Upper lobe of left lung (tissue), 6 donors: ENCODE data around the gene COG4. TPM values are rescaled to one million over a fixed set of nuclear protein-coding genes. Genes with fewer than 3 reads are reported as not detected.

Source experiments
- ATAC-seq, 2 donors: fragments of 200-7000 bp; cut with Tn5 transposase; one replicate each; pipeline ENCODE4 v1.9.1; 2022; ENCODE audit warnings: mild to moderate bottlenecking in 2 of 2, moderate library complexity in 2 of 2; ENCODE audit not compliant: low FRiP score in 2 of 2
- DNase-seq, 2 donors: peaks; one replicate each; pipeline ENCODE4 v3.0.0-alpha.2; 2019 to 2020
- H3K27ac ChIP-seq, 4 donors: fragments of 200-600 bp; sonication (generic); one replicate each; pipeline ENCODE4 v1.5.1; 2016 to 2019
- H3K27me3 ChIP-seq, 4 donors: fragments of 200-600 bp; sonication (generic); one replicate each; pipeline ENCODE4 v1.5.1; 2017 to 2019
- H3K36me3 ChIP-seq, 4 donors: fragments of 200-600 bp; sonication (generic); one replicate each; pipeline ENCODE4 v1.5.1; 2016 to 2019
- H3K4me1 ChIP-seq, 4 donors: fragments of 200-600 bp; sonication (generic); one replicate each; pipeline ENCODE4 v1.5.1; 2018 to 2019
- H3K4me3 ChIP-seq, 4 donors: fragments of 200-600 bp; sonication (generic); one replicate each; pipeline ENCODE4 v1.5.1; 2017 to 2019; ENCODE audit warnings: mild to moderate bottlenecking in 2 of 4, moderate library complexity in 1 of 4
- H3K9me3 ChIP-seq, 4 donors: fragments of 200-600 bp; sonication (generic); one replicate each; pipeline ENCODE4 v1.5.1; 2018 to 2019
- CTCF ChIP-seq, 6 experiments: fragments of 450-650 bp in 4 of 6; fragments of 200-600 bp in 2 of 6; sonication (generic) in 2 of 6; IDR thresholded peaks; one replicate each; pipeline ENCODE4 v1.5.1; 2016 to 2019; ENCODE audit warnings: antibody characterized with exemption in 6 of 6
- EP300 ChIP-seq, 4 donors: sonication (generic); formaldehyde crosslinking; IDR thresholded peaks; one replicate each; pipeline ENCODE4 v1.5.1; 2017; ENCODE audit warnings: antibody characterized with exemption in 4 of 4, control low read depth in 2 of 4
- POLR2A ChIP-seq, 4 donors: fragments of 450-650 bp; IDR thresholded peaks; one replicate each; pipeline ENCODE4 v1.5.1; 2016 to 2017; ENCODE audit warnings: antibody characterized with exemption in 4 of 4, mild to moderate bottlenecking in 2 of 4
- POLR2AphosphoS5 ChIP-seq, 2 donors: sonication (generic); formaldehyde crosslinking; IDR thresholded peaks; one replicate each; pipeline ENCODE4 v1.5.1; 2017; ENCODE audit warnings: antibody characterized with exemption in 2 of 2
- WGBS, 2 donors: methylation state at CpG; one replicate each; pipeline ENCODE4 v1.1.5; 2017 to 2018; 5-methylcytosine and 5-hydroxymethylcytosine counted together
- total RNA-seq, 6 donors: library from RNA; depleted of rRNA in 4 of 6; stranded (reverse); fragments of >200 nt in 4 of 6; gene quantifications; one replicate each; pipeline versions ENCODE4 v1.1.0 to v1.2.1, GENCODE V29; 2016 to 2021
- donor health status: DM: no; HTN: no; CAD: no; lungs with moderate emphysema.
- donor health status: DM: no; HTN: yes; CAD: no; lungs with severe emphysema.

Gene COG4
- total RNA-seq, 6 donors from 2014 or later: 35.0 to 111 (median 59.6) TPM

GRCh38 chr16:70494202-70494770 is 29.1 kb downstream of the COG4 start:
- Histone ChIP-seq H3K4me3 (no peak overlapping the region), H3K27ac (no peak overlapping the region), H3K9me3 (no peaks in the 10 kb centered on the region), H3K36me3 (peaks cover 15 to 87% (median 62%) of the 10 kb centered on the region in 4 donors), H3K4me1 (no peaks in the 10 kb centered on the region), H3K27me3 (no peaks in the 10 kb centered on the region)
- WGBS, 2 donors: 80 to 87% methylated on average over 5 of the region's 5 CpGs
- TF ChIP-seq POLR2AphosphoS5 (IDR thresholded peaks at IDR 0.05) (no peak), EP300 (IDR thresholded peaks at IDR 0.05) (no peak), POLR2A (IDR thresholded peaks at IDR 0.05) (no peak), CTCF (IDR thresholded peaks at IDR 0.05) (no peak)
- no peak for DNase-seq
- no peak for ATAC-seq

GRCh38 chr16:70493802-70494201 is 29.6 kb downstream of the COG4 start:
- TF ChIP-seq POLR2AphosphoS5 (IDR thresholded peaks at IDR 0.05) (no peak), POLR2A (IDR thresholded peaks at IDR 0.05) (no peak), CTCF (IDR thresholded peaks at IDR 0.05) (no peak), EP300 (IDR thresholded peaks at IDR 0.05) (no peak)
- Histone ChIP-seq H3K27me3 (no peaks in the 10 kb centered on the region), H3K27ac (no peak overlapping the region), H3K4me1 (no peaks in the 10 kb centered on the region), H3K36me3 (peaks cover 15 to 86% (median 61%) of the 10 kb centered on the region in 4 donors), H3K4me3 (no peak overlapping the region), H3K9me3 (no peaks in the 10 kb centered on the region)
- no peak for DNase-seq
- ATAC-seq: no peak
- 86 to 88% methylated on average over 3 of the region's 3 CpGs for WGBS, 2 donors

- Histone ChIP-seq H3K4me1 (no peaks in the 10 kb centered on the region), H3K27ac (no peak overlapping the region), H3K36me3 (peaks cover 2 to 84% (median 54%) of the 10 kb centered on the region in 4 donors), H3K9me3 (no peaks in the 10 kb centered on the region), H3K27me3 (no peaks in the 10 kb centered on the region), H3K4me3 (no peak overlapping the region)
- ATAC-seq (peak in 1 of 2 donors; percentile 17), DNase-seq (no peak)
- WGBS, 2 donors: 65 to 73% methylated on average over 4 to 6 of the region's 6 CpGs
- TF ChIP-seq CTCF (IDR thresholded peaks at IDR 0.05) (no peak), EP300 (IDR thresholded peaks at IDR 0.05) (no peak), POLR2A (IDR thresholded peaks at IDR 0.05) (no peak), POLR2AphosphoS5 (IDR thresholded peaks at IDR 0.05) (no peak)
Observed at GRCh38 chr16:70490261-70490660, 33.1 kb downstream of the COG4 start.

GRCh38 chr16:70484867-70485266 is 38.5 kb downstream of the COG4 start:
- ATAC-seq (no peak), DNase-seq (no peak)
- Histone ChIP-seq H3K27me3 (no peaks in the 10 kb centered on the region), H3K9me3 (no peaks in the 10 kb centered on the region), H3K27ac (no peak overlapping the region), H3K4me1 (peaks cover 0 to 5% (median 2%) of the 10 kb centered on the region in 4 donors), H3K36me3 (peaks cover 5 to 81% (median 60%) of the 10 kb centered on the region in 4 donors), H3K4me3 (no peak overlapping the region)
- WGBS, 2 donors: 97 to 100% methylated on average over 2 of the region's 2 CpGs
- TF ChIP-seq CTCF (IDR thresholded peaks at IDR 0.05) (no peak), EP300 (IDR thresholded peaks at IDR 0.05) (no peak), POLR2A (IDR thresholded peaks at IDR 0.05) (no peak), POLR2AphosphoS5 (IDR thresholded peaks at IDR 0.05) (no peak)

- ATAC-seq (no peak), DNase-seq (no peak)
- Histone ChIP-seq H3K27me3 (no peaks in the 10 kb centered on the region), H3K4me1 (peaks cover 7 to 19% (median 14%) of the 10 kb centered on the region in 4 donors), H3K9me3 (no peaks in the 10 kb centered on the region), H3K27ac (no peak overlapping the region), H3K36me3 (peaks cover 5 to 83% (median 65%) of the 10 kb centered on the region in 4 donors), H3K4me3 (no peak overlapping the region)
- no peak for TF ChIP-seq CTCF (IDR thresholded peaks at IDR 0.05)
- TF ChIP-seq EP300 (IDR thresholded peaks at IDR 0.05): no peak
- no peak for TF ChIP-seq POLR2A (IDR thresholded peaks at IDR 0.05)
- no peak for TF ChIP-seq POLR2AphosphoS5 (IDR thresholded peaks at IDR 0.05)
- WGBS, 2 donors: 85 to 90% methylated on average over 3 to 5 of the region's 5 CpGs
Observed at GRCh38 chr16:70483426-70483825, 39.9 kb downstream of the COG4 start.
